Vagina (tissue), 2 donors: Measurements from ENCODE around the gene MICAL3.
"Not testable (repeated sequence)": the region's sequence is repeated elsewhere in the genome, so short reads cannot be mapped to it uniquely, and the experiment has no call there.

Experiments
- CTCF ChIP-seq, 3 experiments: fragments of 450-650 bp in 2 of 3; fragments of 200-600 bp in 1 of 3; sonication (generic) in 1 of 3; IDR thresholded peaks; one replicate each; pipeline ENCODE4 v1.5.1; 2017 to 2019; ENCODE audit warnings: antibody characterized with exemption in 3 of 3, mild to moderate bottlenecking in 2 of 3, moderate library complexity in 2 of 3
- POLR2A ChIP-seq, 2 donors: fragments of 450-650 bp; IDR thresholded peaks; one replicate each; pipeline ENCODE4 v1.6.1; 2017; ENCODE audit warnings: antibody characterized with exemption in 2 of 2, mild to moderate bottlenecking in 2 of 2, moderate library complexity in 2 of 2
- POLR2AphosphoS5 ChIP-seq, 2 donors: sonication (generic); formaldehyde crosslinking; IDR thresholded peaks; one replicate each; pipeline ENCODE4 v1.9.0; 2017; ENCODE audit warnings: antibody characterized with exemption in 2 of 2, mild to moderate bottlenecking in 2 of 2, low read depth in 1 of 2; ENCODE audit not compliant: insufficient read depth in 1 of 2

GRCh38 chr22:18073927-18074326 lies 49.6 kb upstream of the MICAL3 start:
- not testable (repeated sequence) for TF ChIP-seq CTCF (IDR thresholded peaks at IDR 0.05); POLR2A (IDR thresholded peaks at IDR 0.05); POLR2AphosphoS5 (IDR thresholded peaks at IDR 0.05; ENCODE audit: insufficient read depth in 1 of 2, low read depth in 1 of 2)
